ENCODE measurements around the gene ATRNL1. TPM values are rescaled to one million over a fixed set of nuclear protein-coding genes. Genes with fewer than 3 reads are reported as not detected.

Gene ATRNL1
- total RNA-seq, 2 experiments from 2014 or later, result not detected

- Histone ChIP-seq H3K4me1 (ENCODE audit: insufficient read depth, low read length, poor library complexity, severe bottlenecking) (no peaks in the 10 kb centered on the region), H3K9me2 (ENCODE audit: insufficient read depth, low read length) (no peaks in the 10 kb centered on the region), H3K36me3 (ENCODE audit: insufficient read depth, low read length) (no peaks in the 10 kb centered on the region), H2AFZ (ENCODE audit: low read length) (no peak overlapping the region), H3K4me3 (ENCODE audit: low read depth, low read length, poor library complexity, severe bottlenecking) (no peak overlapping the region), H4K20me1 (ENCODE audit: insufficient read depth, low read length) (no peaks in the 10 kb centered on the region), H3K9me3 (ENCODE audit: low read length) (no peaks in the 10 kb centered on the region), H3K79me2 (ENCODE audit: insufficient read depth, low read depth, low read length) (no peaks in the 10 kb centered on the region), H3K4me2 (ENCODE audit: low read length) (no peak overlapping the region), H3K27ac (ENCODE audit: low read depth, low read length, poor library complexity, severe bottlenecking) (no peak overlapping the region)
- TF ChIP-seq, protein P1, sequence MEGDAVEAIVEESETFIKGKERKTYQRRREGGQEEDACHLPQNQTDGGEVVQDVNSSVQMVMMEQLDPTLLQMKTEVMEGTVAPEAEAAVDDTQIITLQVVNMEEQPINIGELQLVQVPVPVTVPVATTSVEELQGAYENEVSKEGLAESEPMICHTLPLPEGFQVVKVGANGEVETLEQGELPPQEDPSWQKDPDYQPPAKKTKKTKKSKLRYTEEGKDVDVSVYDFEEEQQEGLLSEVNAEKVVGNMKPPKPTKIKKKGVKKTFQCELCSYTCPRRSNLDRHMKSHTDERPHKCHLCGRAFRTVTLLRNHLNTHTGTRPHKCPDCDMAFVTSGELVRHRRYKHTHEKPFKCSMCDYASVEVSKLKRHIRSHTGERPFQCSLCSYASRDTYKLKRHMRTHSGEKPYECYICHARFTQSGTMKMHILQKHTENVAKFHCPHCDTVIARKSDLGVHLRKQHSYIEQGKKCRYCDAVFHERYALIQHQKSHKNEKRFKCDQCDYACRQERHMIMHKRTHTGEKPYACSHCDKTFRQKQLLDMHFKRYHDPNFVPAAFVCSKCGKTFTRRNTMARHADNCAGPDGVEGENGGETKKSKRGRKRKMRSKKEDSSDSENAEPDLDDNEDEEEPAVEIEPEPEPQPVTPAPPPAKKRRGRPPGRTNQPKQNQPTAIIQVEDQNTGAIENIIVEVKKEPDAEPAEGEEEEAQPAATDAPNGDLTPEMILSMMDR (conservative IDR thresholded peaks at IDR 0.05; ENCODE audit: low read length), result no peak
- TF ChIP-seq EZH2phosphoT487 (IDR thresholded peaks at IDR 0.05; ENCODE audit: borderline replicate concordance, low read depth, low read length), result no peak
- intact Hi-C loops (cut with micrococcal nuclease; ENCODE audit: unreplicated experiment), result no loop called here
- BruUV-seq (replicated peaks), result no TSS peak
- POLR2A ChIA-PET, result interaction anchor here (0.6 kb wide), 1 partner anchor 57 kb away, joined by 3 read pairs; no protein-coding TSS in a partner anchor
- no peak for DNase-seq (ENCODE audit: low spot score)
- CTCF ChIA-PET (ENCODE audit: unreplicated experiment), result no interaction called here
Observed at GRCh38 chr10:115998301-115998700, 905.1 kb downstream of the ATRNL1 start.

Other genes starting within 250 kb of the ATRNL1 start
- 18.7 and 30.8 TPM in 2 replicates for gene TRUB1, start 155.2 kb upstream of the ATRNL1 start, total RNA-seq (2014; rRNA removed; shearing (Covaris generic))
- 21.5 and 25.1 TPM in 2 replicates for gene TRUB1, start 155.2 kb upstream of the ATRNL1 start, total RNA-seq (2022)